HepG2 (cell line): ENCODE data around the gene TAS2R30.

Source experiments
- CEBPB ChIP-seq: IDR thresholded peaks from 2 replicates; pipeline ENCODE4 v1.6.1; 2011; ENCODE audit warnings: low read depth, low read length, improper control_type of control experiment, borderline replicate concordance
- CEBPZ ChIP-seq: IDR thresholded peaks from 2 replicates; pipeline ENCODE4 v1.6.1; 2012; ENCODE audit warnings: low read length, improper control_type of control experiment
- CTCF ChIP-seq: sonication (generic); formaldehyde crosslinking; IDR thresholded peaks from 2 replicates; pipeline ENCODE4 v1.5.0; 2020; ENCODE audit warnings: mild to moderate bottlenecking, missing genetic modification reagents, moderate library complexity
- MTA1 ChIP-seq: sonication (generic); formaldehyde crosslinking; IDR thresholded peaks from 2 replicates; pipeline ENCODE4 v1.4.0; 2020; ENCODE audit warnings: missing genetic modification reagents, mild to moderate bottlenecking, borderline replicate concordance
- RELA ChIP-seq: sonication (generic); formaldehyde crosslinking; IDR thresholded peaks from 2 replicates; pipeline ENCODE4 v1.4.0; 2020; ENCODE audit warnings: missing genetic modification reagents
- ZBTB2 ChIP-seq: sonication (generic); formaldehyde crosslinking; IDR thresholded peaks from 2 replicates; pipeline ENCODE4 v1.8.0; 2022; ENCODE audit warnings: low read depth, missing genetic modification reagents

DNA sequence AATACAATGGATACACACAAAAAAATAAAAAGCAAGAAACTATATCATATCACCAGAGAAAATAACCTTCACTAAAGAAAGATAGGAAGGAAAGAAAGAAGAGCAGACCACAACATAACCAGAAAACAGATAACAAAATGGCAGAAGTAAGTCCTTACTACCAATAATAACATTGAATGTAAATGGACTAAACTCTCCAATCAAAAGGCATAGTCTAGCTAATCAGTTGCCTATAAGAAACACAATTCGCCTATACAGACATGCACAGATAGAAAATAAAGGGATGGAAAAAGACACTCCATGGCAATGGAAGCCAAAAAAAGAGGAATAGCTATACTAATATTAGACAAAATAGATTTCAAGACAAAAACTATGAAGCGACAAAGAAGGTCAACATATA, 8.9 kb upstream of the TAS2R30 start:
- TF ChIP-seq CEBPZ, result no peak
- no peak for TF ChIP-seq MTA1
- no peak for TF ChIP-seq CEBPB
- TF ChIP-seq ZBTB2 (CRISPR knock-in tag), result no peak
- no peak for TF ChIP-seq CTCF (CRISPR knock-in tag)
- TF ChIP-seq RELA (CRISPR knock-in tag), result no peak
